ENCODE measurements around the gene CNTNAP2. TPM values are rescaled to one million over a fixed set of nuclear protein-coding genes. Genes with fewer than 3 reads are reported as not detected.

CNTNAP2 gene
- total and polyA plus RNA-seq, 2 of the 4 experiments (the other 2 are of a cell fraction) = not detected

GRCh38 chr7:148287538-148287937, 2170.9 kb downstream of the CNTNAP2 start:
- Histone ChIP-seq H2AK5ac (ENCODE audit: low read depth, low read length) (no peak overlapping the region), H3K4me2 (ENCODE audit: low read depth, low read length) (no peak overlapping the region), H4K91ac (ENCODE audit: insufficient read depth, low read depth, low read length) (no peak overlapping the region), H3K18ac (ENCODE audit: low read depth, low read length) (no peak overlapping the region), H3K27ac (ENCODE audit: insufficient read depth, low read length) (no peak overlapping the region), H4K20me1 (ENCODE audit: insufficient read depth, low read length) (no peaks in the 10 kb centered on the region), H2BK15ac (ENCODE audit: low read depth, low read length) (no peak overlapping the region), H2BK120ac (ENCODE audit: low read depth, low read length) (no peak overlapping the region), H3K14ac (replicated peaks; ENCODE audit: low read depth, low read length) (no peak overlapping the region), H3K9ac (ENCODE audit: low read depth, low read length) (no peak overlapping the region), H3K9me3 (ENCODE audit: control insufficient read depth, insufficient read depth, low read length) (peaks cover 10% of the 10 kb centered on the region), H2AFZ (replicated peaks; ENCODE audit: low read length, poor library complexity) (no peak overlapping the region), H3K56ac (ENCODE audit: extremely low read depth, insufficient read depth, low read length) (no peak overlapping the region), H2AK9ac (replicated peaks; ENCODE audit: low read depth, low read length, poor library complexity) (no peak overlapping the region), H3K27me3 (ENCODE audit: control insufficient read depth, insufficient read depth, low read length) (no peaks in the 10 kb centered on the region), H3K4ac (ENCODE audit: low read depth, low read length) (no peak overlapping the region), H4K5ac (ENCODE audit: low read depth, low read length) (no peak overlapping the region), H2BK20ac (ENCODE audit: low read depth, low read length) (no peak overlapping the region), H3K4me3 (ENCODE audit: insufficient read depth, low read depth, low read length) (no peak overlapping the region), H3K23ac (ENCODE audit: low read depth, low read length) (no peak overlapping the region), H3K9me1 (ENCODE audit: insufficient read depth, low read length) (no peaks in the 10 kb centered on the region), H4K8ac (ENCODE audit: low read depth in 2 of 2, low read length in 2 of 2) (no peak overlapping the region), H3K4me1 (ENCODE audit: control insufficient read depth, insufficient read depth, low read length) (no peaks in the 10 kb centered on the region), H2BK5ac (ENCODE audit: low read depth, low read length, poor library complexity, severe bottlenecking) (no peak overlapping the region), H3K79me1 (ENCODE audit: low read depth in 1 of 2, low read length in 2 of 2) (no peaks in the 10 kb centered on the region), H3K36me3 (ENCODE audit: control insufficient read depth, insufficient read depth, low read length) (no peaks in the 10 kb centered on the region)
- in situ Hi-C loops (cut with MboI; ENCODE audit: low sequenced_read_pairs) (no loop called here), intact Hi-C loops (cut with micrococcal nuclease) (no loop called here), dilution Hi-C loops (cut with HindIII; ENCODE audit: low sequenced_read_pairs, unreplicated experiment) (no loop called here)
- no TSS peak for BruUV-seq (replicated peaks)
- ChIA-PET CTCF (no interaction called here), POLR2A (ENCODE audit: unreplicated experiment) (no interaction called here)
- no CpG with 5 or more reads among the region's 2 CpGs for WGBS, 2 experiments (ENCODE audit: extremely low coverage in 2 of 2, insufficient read length in 1 of 2)
- TF ChIP-seq NFE2L2 (IDR thresholded peaks at IDR 0.05; ENCODE audit: low read depth, low read length) (no peak), CEBPB (IDR thresholded peaks at IDR 0.05; ENCODE audit: low read depth, low read length) (no peak), RAD21 (IDR thresholded peaks at IDR 0.05; ENCODE audit: low read length) (no peak), MAZ (IDR thresholded peaks at IDR 0.05; ENCODE audit: borderline replicate concordance, low read depth, low read length) (no peak), BHLHE40 (IDR thresholded peaks at IDR 0.05; ENCODE audit: low read depth, low read length) (no peak), RCOR1 (IDR thresholded peaks at IDR 0.05; ENCODE audit: insufficient replicate concordance, low read length) (no peak), RFX5 (IDR thresholded peaks at IDR 0.05; ENCODE audit: low read depth, low read length) (no peak), CTCF (conservative IDR thresholded peaks at IDR 0.05; ENCODE audit: low read depth, low read length) (no peak), CHD1 (IDR thresholded peaks at IDR 0.05; ENCODE audit: low read depth, low read length) (no peak), MXI1 (IDR thresholded peaks at IDR 0.05; ENCODE audit: borderline replicate concordance, low read depth, low read length) (no peak), SMC3 (IDR thresholded peaks at IDR 0.05; ENCODE audit: low read depth, low read length) (no peak)
- DNase-seq = no peak
- ATAC-seq (ENCODE audit: low read depth) = no peak
